Measurements from ENCODE around the gene EIF2B1. TPM values are rescaled to one million over a fixed set of nuclear protein-coding genes. Genes with fewer than 3 reads are reported as not detected.

EIF2B1 gene
- polyA plus RNA-seq, 3 donors, result 55.7 to 73.4 (median 69.3) TPM

DNA sequence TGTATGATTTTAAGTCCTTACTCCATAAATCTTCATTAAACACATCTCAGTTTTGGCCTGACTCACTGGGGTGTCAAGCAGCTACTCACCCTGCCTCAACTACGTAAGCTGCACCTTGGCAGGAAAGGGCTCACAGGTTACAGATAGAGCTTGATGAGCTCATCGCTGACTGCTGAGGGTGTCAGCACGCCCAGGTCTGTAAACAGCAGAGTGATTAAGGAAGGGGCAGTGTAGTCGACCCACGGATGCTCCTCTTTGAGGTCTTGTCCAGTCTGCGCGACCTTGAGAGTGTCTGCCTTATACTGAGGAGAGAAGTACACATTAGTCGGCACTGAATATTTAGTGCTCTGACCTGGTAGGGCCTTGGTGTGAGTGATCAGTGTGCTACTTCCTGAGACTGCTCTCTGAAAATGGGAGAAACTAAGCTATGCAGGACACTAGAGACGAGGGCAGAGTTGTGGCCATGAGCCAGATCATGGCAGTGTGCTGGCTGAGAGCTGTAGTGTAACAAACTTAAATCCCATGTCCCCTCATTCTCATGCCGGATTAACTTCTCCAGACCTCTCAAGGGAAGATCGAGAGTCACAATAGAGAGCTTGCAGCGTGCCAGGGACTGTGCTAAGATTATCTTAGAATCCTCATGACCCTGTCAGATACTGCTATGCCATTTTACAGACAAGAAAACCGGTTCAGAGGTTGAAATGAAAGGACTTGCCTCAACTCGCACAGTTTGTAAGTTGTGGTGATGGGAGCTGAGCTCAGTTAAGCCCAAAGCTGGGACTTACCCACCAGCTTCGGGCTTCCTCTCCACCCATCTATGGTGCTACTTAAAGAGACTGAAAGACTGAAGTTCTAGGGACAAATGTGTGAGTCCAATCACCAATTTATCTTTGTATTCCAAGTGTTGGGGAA is 11.6 kb downstream of the EIF2B1 start:
- 94% methylated on average over 10 of the region's 15 CpGs for WGBS (ENCODE audit: insufficient coverage)
- Histone ChIP-seq H2AFZ (ENCODE audit: insufficient read depth, low read depth, low read length, poor library complexity, severe bottlenecking) (no peak overlapping the region), H3K4me3 (replicated peaks in 1 of 3; ENCODE audit: low read depth in 2 of 3, low read length in 3 of 3) (no peak overlapping the region), H3K9ac (ENCODE audit: insufficient read depth, low read length, poor library complexity, severe bottlenecking) (no peak overlapping the region), H3K27me3 (ENCODE audit: control insufficient read depth in 2 of 2, insufficient read depth in 2 of 2, low read length in 2 of 2) (no peaks in the 10 kb centered on the region), H3K4me2 (replicated peaks; ENCODE audit: extremely low read depth, low read length, poor library complexity, severe bottlenecking) (no peak overlapping the region), H3K36me3 (replicated peaks in 1 of 2; ENCODE audit: control insufficient read depth in 1 of 2, insufficient read depth in 2 of 2, low read length in 2 of 2) (peaks cover 74 to 97% of the 10 kb centered on the region in 2 donors), H3K9me3 (replicated peaks in 1 of 2; ENCODE audit: control insufficient read depth in 1 of 2, insufficient read depth in 1 of 2, low read length in 2 of 2) (no peaks in the 10 kb centered on the region), H3K79me2 (ENCODE audit: insufficient read depth, low read length) (no peaks in the 10 kb centered on the region), H3K27ac (ENCODE audit: low read depth in 1 of 2, low read length in 2 of 2) (no peak overlapping the region), H4K20me1 (ENCODE audit: insufficient read depth, low read length) (no peaks in the 10 kb centered on the region), H3K4me1 (ENCODE audit: control insufficient read depth in 1 of 2, insufficient read depth in 2 of 2, low read length in 2 of 2) (no peaks in the 10 kb centered on the region)
- DNase-seq, result no peak
- Mint-ChIP-seq H3K4me1 (no peaks in the 10 kb centered on the region), H3K27me3 (ENCODE audit: low read depth in 3 of 3) (no peaks in the 10 kb centered on the region), H3K36me3 (peaks cover 73 to 87% of the 10 kb centered on the region in 2 donors), H3K9me3 (no peaks in the 10 kb centered on the region), H3K4me3 (no peak overlapping the region), H3K27ac (no peak overlapping the region)
- intact Hi-C loops (cut with micrococcal nuclease), result no loop called here
- no peak for TF ChIP-seq CTCF (IDR thresholded peaks at IDR 0.05)

DNA sequence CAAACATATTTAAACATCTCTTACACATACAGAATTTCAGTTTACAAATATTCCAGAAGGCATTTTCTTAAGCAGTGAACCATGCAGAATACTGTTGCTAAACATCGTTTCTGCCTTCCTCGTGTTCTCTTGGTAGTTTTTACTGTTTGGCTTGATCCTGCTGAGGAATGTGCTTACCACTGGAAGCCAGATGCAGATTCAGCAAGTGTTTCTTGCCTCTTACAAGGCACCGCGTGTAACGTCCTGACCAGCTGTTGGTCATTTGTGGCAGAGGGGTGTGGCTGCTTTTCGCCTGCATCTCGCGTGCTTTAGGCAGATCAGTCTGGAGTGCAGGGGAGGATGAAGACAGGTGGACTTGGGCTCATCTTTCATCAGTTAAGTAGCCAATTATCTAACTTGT is 12.4 kb downstream of the EIF2B1 start:
- peak overlapping the region in 1 of 7 donors; percentile 30 for H3K27ac Mint-ChIP-seq
- WGBS (ENCODE audit: insufficient coverage), result 92% methylated on average over 8 of the region's 8 CpGs

More for the DNA sequence above, 12.4 kb downstream of the EIF2B1 start:
- no peaks in the 10 kb centered on the region for H4K20me1 ChIP-seq (ENCODE audit: insufficient read depth, low read length)
- no peaks in the 10 kb centered on the region for H3K4me1 ChIP-seq (ENCODE audit: control insufficient read depth in 1 of 2, insufficient read depth in 2 of 2, low read length in 2 of 2)
- no peak overlapping the region for H2AFZ ChIP-seq (ENCODE audit: insufficient read depth, low read depth, low read length, poor library complexity, severe bottlenecking)
- no peak for DNase-seq
- peaks cover 74 to 97% of the 10 kb centered on the region in 2 donors for H3K36me3 ChIP-seq (replicated peaks in 1 of 2; ENCODE audit: control insufficient read depth in 1 of 2, insufficient read depth in 2 of 2, low read length in 2 of 2)
- H3K9ac ChIP-seq (ENCODE audit: insufficient read depth, low read length, poor library complexity, severe bottlenecking), result no peak overlapping the region
- Mint-ChIP-seq H3K4me3 (no peak overlapping the region), H3K27me3 (ENCODE audit: low read depth in 3 of 3) (no peaks in the 10 kb centered on the region), H3K36me3 (peaks cover 73 to 87% of the 10 kb centered on the region in 2 donors), H3K9me3 (no peaks in the 10 kb centered on the region), H3K4me1 (no peaks in the 10 kb centered on the region)
- H3K4me3 ChIP-seq (replicated peaks in 1 of 3; ENCODE audit: low read depth in 2 of 3, low read length in 3 of 3), result no peak overlapping the region
- H3K4me2 ChIP-seq (replicated peaks; ENCODE audit: extremely low read depth, low read length, poor library complexity, severe bottlenecking), result no peak overlapping the region
- intact Hi-C loops (cut with micrococcal nuclease), result no loop called here
- no peaks in the 10 kb centered on the region for H3K27me3 ChIP-seq (ENCODE audit: control insufficient read depth in 2 of 2, insufficient read depth in 2 of 2, low read length in 2 of 2)
- H3K27ac ChIP-seq (ENCODE audit: low read depth in 1 of 2, low read length in 2 of 2), result no peak overlapping the region
- no peaks in the 10 kb centered on the region for H3K9me3 ChIP-seq (replicated peaks in 1 of 2; ENCODE audit: control insufficient read depth in 1 of 2, insufficient read depth in 1 of 2, low read length in 2 of 2)
- no peak for TF ChIP-seq CTCF (IDR thresholded peaks at IDR 0.05)
- no peaks in the 10 kb centered on the region for H3K79me2 ChIP-seq (ENCODE audit: insufficient read depth, low read length)
